Natural killer cell treated with Interleukin-12 subunit alpha and Interleukin-12 subunit beta and Interleukin-15 and Interleukin-18, amount 100 ng/mL, for 72 hours (primary cell): ENCODE data around the gene FOXN1. TPM values are rescaled to one million over a fixed set of nuclear protein-coding genes. Genes with fewer than 3 reads are reported as not detected.

Experiments
- ATAC-seq, 2 donors: fragments of 150-1000 bp; cut with Tn5 transposase in 1 of 2; sonication (Bioruptor Pico), chemical (Tn5 transposase) in 1 of 2; 2 replicates each; pipeline ENCODE4 v1.10.0; 2021
- DNase-seq: peaks from one replicate; pipeline ENCODE4 v3.0.0; 2022; ENCODE audit warnings: low spot score
- H3K27ac Mint-ChIP-seq, 2 donors: 1 replicate in 1 of 2; 2 replicates in 1 of 2; pipeline ENCODE4 v1.8.0; 2022; ENCODE audit warnings: mixed read lengths in 2 of 2, mild to moderate bottlenecking in 1 of 2, moderate library complexity in 1 of 2
- H3K27me3 Mint-ChIP-seq, 2 donors: 1 replicate in 1 of 2; 2 replicates in 1 of 2; pipeline ENCODE4 v1.8.0; 2022; ENCODE audit warnings: mixed read lengths in 2 of 2
- H3K36me3 Mint-ChIP-seq: one replicate; pipeline ENCODE4 v1.8.0; 2022; ENCODE audit warnings: mixed read lengths
- H3K4me1 Mint-ChIP-seq, 2 donors: 1 replicate in 1 of 2; 2 replicates in 1 of 2; pipeline ENCODE4 v1.8.0; 2022; ENCODE audit warnings: low read depth in 2 of 2, mixed read lengths in 2 of 2, mild to moderate bottlenecking in 1 of 2
- H3K4me3 Mint-ChIP-seq: one replicate; pipeline ENCODE4 v1.8.0; 2022; ENCODE audit warnings: mixed read lengths
- H3K9me3 Mint-ChIP-seq: 2 replicates; pipeline ENCODE4 v1.8.0; 2022; ENCODE audit warnings: mixed read lengths
- total RNA-seq, 2 donors: library from RNA; stranded (reverse); gene quantifications; one replicate each; pipeline ENCODE4 v1.2.3, GENCODE V29; 2022

Gene FOXN1
- total RNA-seq, 2 donors from 2014 or later = not detected

GRCh38 chr17:28547096-28547622 is 41.0 kb downstream of the FOXN1 start:
- H3K27ac Mint-ChIP-seq = peak overlapping the region; percentile 93 to 94
- DNase-seq (no peak), ATAC-seq (no peak)
- no peaks in the 10 kb centered on the region for H3K27me3 Mint-ChIP-seq
- no peaks in the 10 kb centered on the region for H3K9me3 Mint-ChIP-seq
- peak overlapping the region; percentile 41 for H3K4me3 Mint-ChIP-seq
- H3K4me1 Mint-ChIP-seq = peaks cover 43 to 50% of the 10 kb centered on the region in 2 donors
- peaks cover 5% of the 10 kb centered on the region for H3K36me3 Mint-ChIP-seq

DNA sequence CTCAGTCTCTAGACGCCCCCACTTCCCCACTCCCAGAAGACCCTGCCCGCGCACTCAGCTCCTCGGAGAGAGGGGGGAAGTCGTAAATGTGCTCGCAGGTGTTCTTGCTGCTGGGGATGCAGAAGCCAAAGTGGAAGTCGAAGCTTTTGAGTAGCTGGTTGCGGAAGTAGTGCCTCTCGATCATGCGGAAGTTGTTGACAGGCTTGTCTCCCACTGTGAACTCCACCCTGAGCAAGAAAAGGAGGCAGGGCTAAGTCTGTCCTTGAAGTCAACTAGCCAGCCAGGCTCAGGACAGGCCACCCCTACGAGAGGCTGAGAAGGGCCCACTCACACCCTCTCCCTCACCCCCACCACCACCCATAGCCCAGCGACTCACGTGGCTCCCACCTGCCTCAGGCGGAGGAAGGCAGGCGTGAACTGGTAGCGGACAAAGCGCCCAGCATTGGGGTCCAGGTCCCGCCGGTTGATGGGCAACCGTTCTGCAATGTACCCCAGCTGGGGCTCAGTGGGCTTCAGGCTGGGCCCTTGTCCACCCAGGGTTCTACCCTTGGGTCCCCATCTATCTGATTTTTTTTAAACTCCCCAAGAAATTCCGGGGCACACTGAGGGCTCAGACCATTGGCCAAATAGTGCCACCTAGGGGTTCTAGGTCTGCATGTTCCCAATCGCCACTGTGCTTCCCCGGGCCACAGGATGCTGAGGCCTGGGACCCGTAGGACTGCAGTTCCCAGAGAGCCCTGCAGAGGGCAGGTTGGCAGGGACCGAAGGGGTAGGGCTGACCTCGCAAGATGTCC is 41.7 kb downstream of the FOXN1 start:
- H3K9me3 Mint-ChIP-seq = no peaks in the 10 kb centered on the region
- H3K4me3 Mint-ChIP-seq = peak overlapping the region; percentile 81
- peak; percentile 83 for DNase-seq
- H3K27ac Mint-ChIP-seq = peak overlapping the region; percentile 93 to 94
- H3K4me1 Mint-ChIP-seq = peaks cover 45 to 53% of the 10 kb centered on the region in 2 donors
- H3K27me3 Mint-ChIP-seq = no peaks in the 10 kb centered on the region
- ATAC-seq = peak; percentile 62 to 64
- peaks cover 5% of the 10 kb centered on the region for H3K36me3 Mint-ChIP-seq

- Mint-ChIP-seq H3K9me3 (no peaks in the 10 kb centered on the region), H3K4me1 (peaks cover 53 to 61% of the 10 kb centered on the region in 2 donors), H3K27me3 (no peaks in the 10 kb centered on the region), H3K4me3 (peak overlapping the region; percentile 91), H3K27ac (peak overlapping the region; percentile 93 to 94), H3K36me3 (peaks cover 6% of the 10 kb centered on the region)
- ATAC-seq (no peak), DNase-seq (no peak)
These were observed 42.4 kb downstream of the FOXN1 start for GRCh38 chr17:28548417-28549130.

DNA sequence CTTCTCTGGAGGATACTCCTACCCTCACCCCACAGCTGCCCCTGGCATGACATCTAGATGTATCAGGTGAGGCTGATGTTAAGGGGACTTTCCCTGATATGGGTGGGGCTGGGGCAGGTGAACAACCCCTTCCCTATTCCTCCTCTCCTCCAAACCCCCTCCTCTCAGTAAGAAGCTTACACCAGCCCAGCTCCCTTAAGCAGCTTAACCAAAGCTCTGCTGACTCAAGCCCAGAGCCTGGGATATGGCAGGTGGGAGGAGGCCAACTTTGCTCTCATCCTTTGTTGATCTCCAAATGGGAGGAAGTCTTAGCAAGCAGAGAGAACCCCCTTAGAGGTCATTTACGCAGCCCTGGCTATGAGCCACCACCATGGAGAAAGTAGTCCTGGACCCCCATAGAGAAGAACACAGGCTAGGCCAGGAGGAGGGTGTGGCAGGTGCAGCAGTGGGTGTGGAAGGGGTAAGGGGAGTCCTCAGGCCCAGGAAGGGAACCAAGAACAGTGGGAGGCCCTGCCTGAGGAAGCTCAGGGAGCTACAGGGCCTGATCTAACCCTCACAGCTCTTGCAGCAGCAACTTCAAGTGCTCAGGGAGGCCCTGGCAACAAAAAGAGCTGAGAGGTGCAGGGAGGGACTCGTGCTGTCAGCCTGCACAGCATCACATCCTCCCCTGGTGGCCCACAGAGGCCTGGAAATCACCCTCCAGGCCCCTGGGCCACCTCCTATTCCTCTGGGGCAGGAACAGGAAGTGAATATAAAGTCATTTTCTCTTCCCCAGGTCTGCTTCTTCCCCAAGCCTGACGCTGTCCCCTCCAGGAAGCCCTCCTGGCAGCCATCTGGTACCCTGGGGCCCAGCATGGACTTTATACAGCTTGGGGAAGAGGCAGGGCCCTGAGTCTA is 43.3 kb downstream of the FOXN1 start:
- ATAC-seq (peak; percentile 78 to 80), DNase-seq (peak; percentile 86)
- Mint-ChIP-seq H3K27me3 (no peaks in the 10 kb centered on the region), H3K36me3 (peaks cover 12% of the 10 kb centered on the region), H3K4me3 (peak overlapping the region; percentile 91), H3K27ac (peak overlapping the region; percentile 93 to 94), H3K9me3 (no peaks in the 10 kb centered on the region), H3K4me1 (peaks cover 62 to 68% of the 10 kb centered on the region in 2 donors)

DNA sequence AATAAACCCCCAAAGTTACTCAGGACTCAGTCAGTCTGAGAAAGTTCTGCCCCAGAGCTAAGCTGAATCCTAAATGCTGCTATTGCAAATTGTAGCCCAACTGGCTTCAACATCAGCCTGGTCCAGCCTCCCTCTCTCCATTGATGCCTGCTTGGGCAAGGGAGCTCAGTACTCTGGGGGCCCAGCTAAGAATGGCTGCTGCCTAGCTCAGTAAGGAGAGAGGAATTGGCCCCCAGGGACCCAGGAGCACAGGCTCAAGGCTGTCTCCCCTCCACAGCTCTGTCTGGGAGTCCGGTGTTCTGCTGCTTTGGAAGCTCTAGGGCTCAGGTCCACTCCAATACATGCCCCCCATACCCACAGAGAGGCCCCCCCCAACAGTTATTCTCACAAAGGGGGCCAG is 44.7 kb downstream of the FOXN1 start:
- Mint-ChIP-seq H3K36me3 (peaks cover 12% of the 10 kb centered on the region), H3K9me3 (no peaks in the 10 kb centered on the region), H3K4me1 (peaks cover 63% of the 10 kb centered on the region in 2 donors), H3K27me3 (no peaks in the 10 kb centered on the region), H3K4me3 (peak overlapping the region; percentile 91), H3K27ac (peak overlapping the region; percentile 93 to 94)
- DNase-seq = no peak
- no peak for ATAC-seq

DNA sequence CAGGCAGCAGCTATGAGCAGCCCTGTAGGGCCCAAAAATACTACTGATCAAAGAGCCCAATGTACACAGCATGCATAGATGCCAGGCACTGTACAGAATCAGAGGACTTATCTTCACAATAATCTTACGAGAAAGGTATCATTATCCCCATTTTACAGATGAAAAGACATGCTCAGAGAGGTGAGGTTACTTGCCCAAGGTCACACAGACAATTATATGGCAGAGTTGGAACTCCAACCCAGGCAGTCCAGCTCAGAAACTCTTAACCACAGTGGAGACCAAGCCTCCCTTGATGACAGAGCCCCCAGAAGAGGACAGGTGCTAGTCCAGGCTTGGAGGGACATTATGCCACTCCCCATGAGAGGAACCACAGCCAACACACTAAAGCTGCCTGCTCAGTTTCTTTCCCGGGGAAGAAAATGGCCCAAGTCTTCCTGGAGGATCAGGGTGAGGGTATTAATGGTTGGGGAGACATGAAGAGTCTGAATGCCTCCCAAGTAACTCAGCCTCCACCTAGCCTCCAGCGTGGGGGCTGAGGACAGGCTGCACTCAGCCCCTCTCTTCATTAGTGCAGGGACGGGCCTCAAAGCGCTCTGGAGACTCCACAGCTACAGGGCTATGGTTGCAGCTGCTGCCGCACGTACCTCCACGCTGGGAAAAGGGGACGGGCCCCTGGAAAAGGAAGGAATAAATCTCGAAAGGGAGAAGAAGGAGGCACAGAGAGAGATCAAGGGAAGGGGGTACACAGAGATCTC is 45.5 kb downstream of the FOXN1 start:
- no peak for ATAC-seq
- peaks cover 63% of the 10 kb centered on the region in 2 donors for H3K4me1 Mint-ChIP-seq

GRCh38 chr17:28552176-28552999 is 46.2 kb downstream of the FOXN1 start, which contains the start of gene UNC119:
Gene UNC119 (minus strand): TSS chr17:28552624. CDS start chr17:28552557, 67 bp downstream.
- peak within 1 kb of the TSS; percentile 91 for H3K4me3 Mint-ChIP-seq
- ATAC-seq (peak; percentile 90 to 93), DNase-seq (peak; percentile 86)
- H3K27me3 Mint-ChIP-seq = no peaks in the 10 kb centered on the region
- peaks cover 23% of the 10 kb centered on the region for H3K36me3 Mint-ChIP-seq
- H3K4me1 Mint-ChIP-seq = peaks cover 63 to 66% of the 10 kb centered on the region in 2 donors
- peak within 1 kb of the TSS; percentile 93 to 94 for H3K27ac Mint-ChIP-seq
- H3K9me3 Mint-ChIP-seq = no peaks in the 10 kb centered on the region

More for the DNA sequence above, 45.5 kb downstream of the FOXN1 start:
- Mint-ChIP-seq H3K9me3 (no peaks in the 10 kb centered on the region), H3K36me3 (peaks cover 19% of the 10 kb centered on the region), H3K4me3 (peak overlapping the region; percentile 91), H3K27ac (peak overlapping the region; percentile 93 to 94), H3K27me3 (no peaks in the 10 kb centered on the region)
- DNase-seq = no peak

GRCh38 chr17:28553000-28553505 is 46.9 kb downstream of the FOXN1 start:
- ATAC-seq = no peak
- Mint-ChIP-seq H3K4me3 (peak overlapping the region; percentile 91), H3K36me3 (peaks cover 28% of the 10 kb centered on the region), H3K27ac (peak overlapping the region; percentile 46 to 75), H3K9me3 (no peaks in the 10 kb centered on the region), H3K4me1 (peaks cover 56 to 61% of the 10 kb centered on the region in 2 donors), H3K27me3 (no peaks in the 10 kb centered on the region)
- DNase-seq = no peak

- Mint-ChIP-seq H3K27me3 (no peaks in the 10 kb centered on the region), H3K9me3 (no peaks in the 10 kb centered on the region), H3K36me3 (peaks cover 32% of the 10 kb centered on the region), H3K27ac (peak overlapping the region in 1 of 2 donors; percentile 13), H3K4me3 (no peak overlapping the region), H3K4me1 (peaks cover 41 to 46% of the 10 kb centered on the region in 2 donors)
- ATAC-seq (no peak), DNase-seq (no peak)
These were observed 48.4 kb downstream of the FOXN1 start for GRCh38 chr17:28554565-28554964.

GRCh38 chr17:28555022-28555421 is 48.9 kb downstream of the FOXN1 start:
- Mint-ChIP-seq H3K27ac (no peak overlapping the region), H3K4me1 (peaks cover 37 to 43% of the 10 kb centered on the region in 2 donors), H3K4me3 (no peak overlapping the region), H3K27me3 (no peaks in the 10 kb centered on the region), H3K36me3 (peaks cover 32% of the 10 kb centered on the region), H3K9me3 (no peaks in the 10 kb centered on the region)
- ATAC-seq = no peak
- DNase-seq = no peak

- no peak for ATAC-seq
- H3K27me3 Mint-ChIP-seq = no peaks in the 10 kb centered on the region
- H3K9me3 Mint-ChIP-seq = no peaks in the 10 kb centered on the region
- peaks cover 15 to 17% of the 10 kb centered on the region in 2 donors for H3K4me1 Mint-ChIP-seq
- no peak overlapping the region for H3K27ac Mint-ChIP-seq
- no peak overlapping the region for H3K4me3 Mint-ChIP-seq
- DNase-seq = no peak
- peaks cover 2% of the 10 kb centered on the region for H3K36me3 Mint-ChIP-seq
These were observed 57.3 kb downstream of the FOXN1 start for GRCh38 chr17:28563475-28563874.

DNA sequence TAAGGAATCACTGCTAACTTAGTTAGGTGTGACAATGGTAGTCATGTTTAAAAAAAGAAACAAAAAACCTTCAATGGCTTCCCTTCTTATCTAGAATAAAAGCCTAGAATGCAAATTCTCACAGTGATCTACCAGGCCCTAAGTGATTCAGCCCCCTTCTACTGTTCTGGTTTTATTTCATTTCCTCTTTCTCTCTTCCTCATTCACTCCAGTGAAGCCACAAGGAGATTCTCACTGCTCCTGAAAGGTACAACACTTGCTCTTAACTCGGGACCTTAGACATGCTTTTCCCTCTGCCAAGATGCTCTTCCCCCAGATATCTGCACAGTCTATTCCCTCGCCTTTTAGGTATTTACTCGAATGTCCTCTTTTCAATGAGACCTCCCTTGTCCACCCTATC is 61.5 kb downstream of the FOXN1 start:
- H3K27ac Mint-ChIP-seq = peak overlapping the region; percentile 40 to 49
- no peaks in the 10 kb centered on the region for H3K9me3 Mint-ChIP-seq
- ATAC-seq = no peak
- no peaks in the 10 kb centered on the region for H3K36me3 Mint-ChIP-seq
- H3K27me3 Mint-ChIP-seq = no peaks in the 10 kb centered on the region
- peaks cover 40 to 42% of the 10 kb centered on the region in 2 donors for H3K4me1 Mint-ChIP-seq
- DNase-seq = no peak
- peak overlapping the region; percentile 9 for H3K4me3 Mint-ChIP-seq
